HepG2 (cell line): ENCODE data around the gene OR6S1. TPM values are rescaled to one million over a fixed set of nuclear protein-coding genes. Genes with fewer than 3 reads are reported as not detected.
A peak's percentile ranks its signal among the peaks of the same experiment; 100 is the strongest.

Experiments
- BRCA1 ChIP-seq: sonication (generic); formaldehyde crosslinking; IDR thresholded peaks from 2 replicates; pipeline ENCODE4 v1.4.0; 2020; ENCODE audit warnings: missing genetic modification reagents
- FOXJ3 ChIP-seq: sonication (generic); formaldehyde crosslinking; IDR thresholded peaks from 2 replicates; pipeline ENCODE4 v1.4.0; 2020; ENCODE audit warnings: missing genetic modification reagents, mild to moderate bottlenecking, borderline replicate concordance
- KLF6 ChIP-seq: IDR thresholded peaks from 2 replicates; pipeline ENCODE4 v1.8.0; 2016; ENCODE audit warnings: missing biosample characterization, missing genetic modification reagents
- MAFG ChIP-seq: sonication (generic); formaldehyde crosslinking; IDR thresholded peaks from 2 replicates; pipeline ENCODE4 v1.5.1; 2020; ENCODE audit warnings: mild to moderate bottlenecking, missing genetic modification reagents
- MATR3 ChIP-seq: sonication (generic); formaldehyde crosslinking; IDR thresholded peaks from 2 replicates; pipeline ENCODE4 v1.4.0; 2020; ENCODE audit warnings: missing genetic modification reagents
- PCBP1 ChIP-seq: fragments of 200-400 bp; formaldehyde crosslinking; IDR thresholded peaks from 2 replicates; pipeline ENCODE4 v1.6.1; 2017; ENCODE audit warnings: mild to moderate bottlenecking, low read depth, low read length, borderline replicate concordance
- RARG ChIP-seq: sonication (generic); formaldehyde crosslinking; IDR thresholded peaks from 2 replicates; pipeline ENCODE4 v1.4.0; 2020; ENCODE audit warnings: low read depth, mild to moderate bottlenecking, missing genetic modification reagents
- TBL1XR1 ChIP-seq: fragments of 150-350 bp; IDR thresholded peaks from 2 replicates; pipeline ENCODE4 v1.6.1; 2014; ENCODE audit warnings: borderline replicate concordance, low read length; ENCODE audit not compliant: partially characterized antibody
- TBP ChIP-seq: sonication (generic); formaldehyde crosslinking; IDR thresholded peaks from 2 replicates; pipeline ENCODE4 v1.5.0; 2020; ENCODE audit warnings: missing genetic modification reagents
- ZEB1 ChIP-seq: IDR thresholded peaks from 2 replicates; pipeline ENCODE4 v1.6.1; 2012; ENCODE audit warnings: mild to moderate bottlenecking, low read depth, inconsistent platforms; ENCODE audit not compliant: insufficient replicate concordance
- ZFAT ChIP-seq: sonication (generic); formaldehyde crosslinking; conservative IDR thresholded peaks from 2 replicates; pipeline ENCODE4 v1.8.1; 2023; ENCODE audit warnings: missing genetic modification reagents, inconsistent platforms
- ZFP36 ChIP-seq: fragments of 150-350 bp; IDR thresholded peaks from 2 replicates; pipeline ENCODE4 v1.6.1; 2018; ENCODE audit warnings: borderline replicate concordance, low read length, low read depth; ENCODE audit not compliant: partially characterized antibody
- ZMYM4 ChIP-seq: sonication (generic); formaldehyde crosslinking; IDR thresholded peaks from 2 replicates; pipeline ENCODE4 v1.8.1; 2023; ENCODE audit warnings: mild to moderate bottlenecking, missing genetic modification reagents
- ZNF143 ChIP-seq: sonication (generic); formaldehyde crosslinking; IDR thresholded peaks from 2 replicates; pipeline ENCODE4 v1.4.0; 2020; ENCODE audit warnings: missing genetic modification reagents
- ZNF556 ChIP-seq: sonication (generic); formaldehyde crosslinking; IDR thresholded peaks from 2 replicates; pipeline ENCODE4 v1.4.0; 2020; ENCODE audit warnings: mild to moderate bottlenecking, missing genetic modification reagents, borderline replicate concordance
- ZNF83 ChIP-seq: sonication (generic); formaldehyde crosslinking; IDR thresholded peaks from 2 replicates; pipeline ENCODE4 v1.4.0; 2020; ENCODE audit warnings: missing genetic modification reagents, mild to moderate bottlenecking, borderline replicate concordance
- ZSCAN9 ChIP-seq: IDR thresholded peaks from 2 replicates; pipeline ENCODE4 v1.6.1; 2016; ENCODE audit warnings: borderline replicate concordance
- polyA plus RNA-seq, 8 experiments: library from polyadenylated mRNA; depleted of rRNA in 3 of 8; stranded (reverse) in 7 of 8; unstranded in 1 of 8; fragments of >200 nt; fragmentation: Illumina TruSeq in 4 of 8; extraction: Trizol in 4 of 8; gene quantifications; 2 replicates each; pipeline versions ENCODE4 v1.2.1 to v1.2.3, GENCODE V29; 2011 to 2016; ENCODE audit warnings: low read depth in 4 of 8, missing spikeins in 1 of 8, mixed read lengths in 1 of 8; ENCODE audit not compliant: insufficient read depth in 1 of 8
- total RNA-seq, 5 experiments: library from RNA; depleted of rRNA; stranded (reverse); fragments of >200 nt; fragmentation: Illumina TruSeq; extraction: Trizol; gene quantifications; 2 replicates each; pipeline ENCODE4 v1.2.3, GENCODE V29; 2016; ENCODE audit warnings: low read depth in 1 of 5
- TF ChIP-seq, protein P1 (sequence below): sonication (generic); formaldehyde crosslinking; IDR thresholded peaks from 2 replicates; pipeline ENCODE4 v1.8.0; 2022; ENCODE audit warnings: mild to moderate bottlenecking, missing genetic modification reagents; ENCODE audit not compliant: insufficient replicate concordance
- TF ChIP-seq, protein P2 (sequence below): IDR thresholded peaks from 2 replicates; pipeline ENCODE4 v1.6.1; 2016; ENCODE audit warnings: low read depth
- TF ChIP-seq, protein P3 (sequence below): IDR thresholded peaks from 2 replicates; pipeline ENCODE4 v1.6.1; 2016; ENCODE audit warnings: missing compliant biosample characterization, missing genetic modification reagents, borderline replicate concordance
- TF ChIP-seq, protein P4 (sequence below): sonication (generic); formaldehyde crosslinking; conservative IDR thresholded peaks from 2 replicates; pipeline ENCODE4 v1.8.0; 2022; ENCODE audit warnings: low read depth, missing genetic modification reagents
- TF ChIP-seq, protein P5 (sequence below): sonication (generic); formaldehyde crosslinking; IDR thresholded peaks from 2 replicates; pipeline ENCODE4 v1.8.1; 2023; ENCODE audit warnings: mild to moderate bottlenecking, moderate library complexity, missing genetic modification reagents

OR6S1 gene
- total and polyA plus RNA-seq, 2 of the 13 experiments (the other 11 are each of a cell fraction or from before 2014, with no cell fraction given) = 0.09 TPM; not detected in 1

DNA sequence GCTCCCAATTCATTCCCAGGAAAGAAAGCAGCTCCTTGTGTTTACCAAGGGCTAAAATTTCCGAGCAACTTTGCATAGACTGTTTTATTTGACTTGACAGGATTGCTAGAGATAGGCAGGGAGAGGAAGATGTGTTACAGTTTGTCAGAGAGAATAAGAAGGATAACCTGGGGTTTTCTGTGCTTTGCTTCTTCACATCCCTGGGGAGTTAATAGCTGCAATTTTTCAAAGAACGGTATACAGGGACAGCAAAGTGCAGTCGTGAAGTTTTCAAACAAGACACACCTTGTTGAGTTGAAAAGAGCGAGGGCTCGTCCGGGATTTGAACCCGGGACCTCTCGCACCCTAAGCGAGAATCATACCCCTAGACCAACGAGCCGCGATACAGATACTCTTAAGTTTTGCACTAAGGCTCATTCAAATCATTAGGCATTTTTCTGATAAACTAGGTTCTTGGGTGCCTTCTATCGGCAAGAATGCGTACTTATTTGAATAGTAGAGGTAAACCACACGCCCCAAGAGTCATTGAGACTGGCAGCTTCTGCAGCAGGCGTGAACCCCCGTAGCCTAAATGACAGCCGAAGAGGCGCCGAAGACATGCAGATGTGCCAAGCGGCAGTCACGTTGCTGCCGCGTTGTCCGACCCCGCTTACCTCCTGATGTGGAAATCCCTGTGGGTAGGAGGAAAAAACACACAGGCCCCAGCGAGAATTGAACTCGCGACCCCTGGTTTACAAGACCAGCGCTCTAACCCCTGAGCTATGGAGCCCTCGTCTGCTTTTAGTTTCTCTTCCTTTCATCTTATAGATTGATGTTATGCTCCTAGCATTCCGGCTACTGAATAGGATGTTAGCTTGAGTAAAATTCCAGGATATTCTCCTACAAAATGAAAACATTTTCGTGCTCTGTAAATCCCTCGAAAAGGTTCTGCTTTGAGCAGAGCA, 28.1 kb downstream of the OR6S1 start (continued):
- TF ChIP-seq, protein P1, sequence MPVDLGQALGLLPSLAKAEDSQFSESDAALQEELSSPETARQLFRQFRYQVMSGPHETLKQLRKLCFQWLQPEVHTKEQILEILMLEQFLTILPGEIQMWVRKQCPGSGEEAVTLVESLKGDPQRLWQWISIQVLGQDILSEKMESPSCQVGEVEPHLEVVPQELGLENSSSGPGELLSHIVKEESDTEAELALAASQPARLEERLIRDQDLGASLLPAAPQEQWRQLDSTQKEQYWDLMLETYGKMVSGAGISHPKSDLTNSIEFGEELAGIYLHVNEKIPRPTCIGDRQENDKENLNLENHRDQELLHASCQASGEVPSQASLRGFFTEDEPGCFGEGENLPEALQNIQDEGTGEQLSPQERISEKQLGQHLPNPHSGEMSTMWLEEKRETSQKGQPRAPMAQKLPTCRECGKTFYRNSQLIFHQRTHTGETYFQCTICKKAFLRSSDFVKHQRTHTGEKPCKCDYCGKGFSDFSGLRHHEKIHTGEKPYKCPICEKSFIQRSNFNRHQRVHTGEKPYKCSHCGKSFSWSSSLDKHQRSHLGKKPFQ = peak; percentile 73
- TF ChIP-seq, protein P2, sequence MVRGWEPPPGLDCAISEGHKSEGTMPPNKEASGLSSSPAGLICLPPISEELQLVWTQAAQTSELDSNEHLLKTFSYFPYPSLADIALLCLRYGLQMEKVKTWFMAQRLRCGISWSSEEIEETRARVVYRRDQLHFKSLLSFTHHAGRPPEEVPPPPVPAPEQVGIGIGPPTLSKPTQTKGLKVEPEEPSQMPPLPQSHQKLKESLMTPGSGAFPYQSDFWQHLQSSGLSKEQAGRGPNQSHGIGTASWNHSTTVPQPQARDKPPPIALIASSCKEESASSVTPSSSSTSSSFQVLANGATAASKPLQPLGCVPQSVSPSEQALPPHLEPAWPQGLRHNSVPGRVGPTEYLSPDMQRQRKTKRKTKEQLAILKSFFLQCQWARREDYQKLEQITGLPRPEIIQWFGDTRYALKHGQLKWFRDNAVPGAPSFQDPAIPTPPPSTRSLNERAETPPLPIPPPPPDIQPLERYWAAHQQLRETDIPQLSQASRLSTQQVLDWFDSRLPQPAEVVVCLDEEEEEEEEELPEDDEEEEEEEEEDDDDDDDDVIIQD (CRISPR knock-in tag) = 0 out of 2 replicates have a peak, but pooled peaks have one; percentile 10
- no peak for TF ChIP-seq ZFP36
- TF ChIP-seq PCBP1 = no peak
- TF ChIP-seq, protein P3, sequence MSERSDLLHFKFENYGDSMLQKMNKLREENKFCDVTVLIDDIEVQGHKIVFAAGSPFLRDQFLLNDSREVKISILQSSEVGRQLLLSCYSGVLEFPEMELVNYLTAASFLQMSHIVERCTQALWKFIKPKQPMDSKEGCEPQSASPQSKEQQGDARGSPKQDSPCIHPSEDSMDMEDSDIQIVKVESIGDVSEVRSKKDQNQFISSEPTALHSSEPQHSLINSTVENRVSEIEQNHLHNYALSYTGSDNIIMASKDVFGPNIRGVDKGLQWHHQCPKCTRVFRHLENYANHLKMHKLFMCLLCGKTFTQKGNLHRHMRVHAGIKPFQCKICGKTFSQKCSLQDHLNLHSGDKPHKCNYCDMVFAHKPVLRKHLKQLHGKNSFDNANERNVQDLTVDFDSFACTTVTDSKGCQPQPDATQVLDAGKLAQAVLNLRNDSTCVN = peak; percentile 50; the same call in 1 of the 2 replicates
- TF ChIP-seq MATR3 = no peak
- TF ChIP-seq ZNF143 = peak; percentile 54
- TF ChIP-seq BRCA1 (CRISPR knock-in tag) = no peak
- peak; percentile 84 for TF ChIP-seq ZMYM4 (CRISPR knock-in tag)
- TF ChIP-seq, protein P4, sequence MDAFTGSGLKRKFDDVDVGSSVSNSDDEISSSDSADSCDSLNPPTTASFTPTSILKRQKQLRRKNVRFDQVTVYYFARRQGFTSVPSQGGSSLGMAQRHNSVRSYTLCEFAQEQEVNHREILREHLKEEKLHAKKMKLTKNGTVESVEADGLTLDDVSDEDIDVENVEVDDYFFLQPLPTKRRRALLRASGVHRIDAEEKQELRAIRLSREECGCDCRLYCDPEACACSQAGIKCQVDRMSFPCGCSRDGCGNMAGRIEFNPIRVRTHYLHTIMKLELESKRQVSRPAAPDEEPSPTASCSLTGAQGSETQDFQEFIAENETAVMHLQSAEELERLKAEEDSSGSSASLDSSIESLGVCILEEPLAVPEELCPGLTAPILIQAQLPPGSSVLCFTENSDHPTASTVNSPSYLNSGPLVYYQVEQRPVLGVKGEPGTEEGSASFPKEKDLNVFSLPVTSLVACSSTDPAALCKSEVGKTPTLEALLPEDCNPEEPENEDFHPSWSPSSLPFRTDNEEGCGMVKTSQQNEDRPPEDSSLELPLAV = no peak
- peak; percentile 95 for TF ChIP-seq FOXJ3 (CRISPR knock-in tag)
- peak; percentile 64 for TF ChIP-seq TBL1XR1
- TF ChIP-seq ZEB1 = peak; percentile 94
- no peak for TF ChIP-seq ZNF83 (CRISPR knock-in tag)
- no peak for TF ChIP-seq TBP (CRISPR knock-in tag)
- TF ChIP-seq, protein P5, sequence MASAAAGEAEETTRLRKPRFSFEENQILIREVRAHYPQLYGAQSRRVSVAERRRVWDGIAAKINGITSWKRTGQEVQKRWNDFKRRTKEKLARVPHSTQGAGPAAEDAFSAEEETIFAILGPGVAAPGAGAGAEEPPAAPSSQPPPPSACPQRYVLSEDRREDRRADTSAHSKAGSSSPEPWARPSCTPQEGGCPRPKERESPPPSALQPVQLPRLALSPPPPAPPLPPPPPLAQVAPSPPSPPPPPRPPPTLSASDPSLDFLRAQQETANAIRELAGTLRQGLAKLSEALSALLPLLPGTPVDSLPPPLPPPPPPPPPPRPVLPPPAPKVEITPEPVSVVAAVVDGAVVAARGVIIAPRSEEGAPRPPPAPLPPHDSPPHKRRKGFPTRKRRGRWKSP (CRISPR knock-in tag) = peak; percentile 93
- TF ChIP-seq ZSCAN9 (CRISPR knock-in tag) = peak; percentile 89
- peak; percentile 9; the same call in 1 of the 2 replicates for TF ChIP-seq ZNF556 (CRISPR knock-in tag)
- TF ChIP-seq KLF6 = no peak; the same call in none of the 2 replicates
- TF ChIP-seq ZFAT (CRISPR knock-in tag) = no peak
- TF ChIP-seq MAFG (CRISPR knock-in tag) = no peak
- TF ChIP-seq RARG (CRISPR knock-in tag) = 0 out of 2 replicates have a peak, but pooled peaks have one; percentile 13
